Measurements from ENCODE around the gene ESYT3.
"Not testable (repeated sequence)": the region's sequence is repeated elsewhere in the genome, so short reads cannot be mapped to it uniquely, and the experiment has no call there.

ESYT3 gene

DNA sequence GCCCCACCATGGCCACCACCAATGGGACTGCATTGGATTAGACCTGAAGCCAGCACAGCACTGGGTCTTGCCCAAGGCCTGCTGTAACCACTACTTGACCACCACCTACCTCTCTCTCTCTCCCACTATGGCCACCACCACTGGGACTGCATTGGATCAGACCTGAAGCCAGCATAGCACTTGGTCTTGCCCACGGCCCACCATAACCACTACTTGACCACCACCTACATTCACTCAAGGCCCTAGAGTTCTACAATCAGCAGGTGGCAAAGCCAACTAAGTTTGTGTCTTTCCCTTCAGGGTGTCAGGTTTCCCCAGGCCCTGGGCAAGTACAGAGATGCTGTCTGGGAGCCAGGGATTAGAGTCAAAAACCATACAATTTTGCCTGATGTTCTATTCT is 57.6 kb downstream of the ESYT3 start:
- no CpG with 5 or more reads among the region's 1 CpG for WGBS (ENCODE audit: insufficient coverage)
- Histone ChIP-seq H3K27ac (ENCODE audit: insufficient read depth in 1 of 2, low read depth in 1 of 2, low read length in 2 of 2, poor library complexity in 1 of 2, severe bottlenecking in 2 of 2) (no peak overlapping the region), H3K4me1 (ENCODE audit: control extremely low read depth in 1 of 4, control insufficient read depth in 4 of 4, insufficient read depth in 4 of 4, low read length in 3 of 4) (no peaks in the 10 kb centered on the region), H3K4me3 (ENCODE audit: control insufficient read depth in 1 of 7, extremely low read depth in 1 of 7, insufficient read depth in 4 of 7, low read depth in 2 of 7, low read length in 6 of 7) (no peak overlapping the region), H3K27me3 (replicated peaks in 2 of 5; ENCODE audit: control insufficient read depth in 4 of 5, insufficient read depth in 5 of 5, low read length in 4 of 5) (no peaks in the 10 kb centered on the region), H3K36me3 (ENCODE audit: control insufficient read depth in 4 of 4, insufficient read depth in 4 of 4, low read length in 3 of 4) (peaks cover 0 to 22% (median 11%) of the 10 kb centered on the region in 4 experiments), H3K9me3 (ENCODE audit: control extremely low read depth in 1 of 5, control insufficient read depth in 4 of 5, insufficient read depth in 2 of 5, low read depth in 1 of 5, low read length in 4 of 5) (peaks cover 1 to 37% (median 7%) of the 10 kb centered on the region in 5 experiments)
- no peak for DNase-seq
- ChIA-PET POLR2A (no interaction called here), CTCF (no interaction called here)

DNA sequence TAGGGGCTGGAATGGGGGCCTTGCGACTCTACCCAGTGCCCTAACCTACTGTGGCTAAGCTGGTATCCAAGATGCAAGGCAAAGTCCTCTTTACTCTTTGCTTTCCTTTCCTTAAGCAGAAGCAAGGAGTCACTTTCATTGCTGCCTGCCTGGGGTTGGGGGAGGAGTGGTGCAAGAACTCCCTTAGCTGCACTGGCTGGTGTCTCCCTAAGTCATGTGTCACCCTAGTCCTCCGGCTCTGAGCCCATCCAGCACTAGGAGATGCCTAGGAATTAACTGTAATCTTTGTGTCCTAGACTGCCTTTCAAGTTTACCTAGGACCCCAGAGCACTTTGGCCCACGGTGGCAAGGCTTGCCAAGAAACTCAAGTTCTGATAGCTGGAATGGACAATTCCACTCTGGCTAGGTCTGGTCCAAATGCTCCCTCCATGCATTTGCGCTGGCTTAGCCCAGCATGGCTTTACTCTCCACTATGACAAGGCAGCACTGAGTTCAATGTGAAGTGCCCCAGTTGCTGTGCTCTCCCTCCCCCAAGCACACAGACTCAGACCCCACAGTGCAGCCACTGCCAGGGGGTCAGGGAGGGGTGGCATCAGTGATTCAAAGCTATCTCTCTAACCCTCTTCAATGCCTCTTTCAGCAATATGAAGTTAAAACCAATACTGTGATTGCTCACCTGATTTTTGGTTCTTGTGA is 58.7 kb downstream of the ESYT3 start:
- WGBS (ENCODE audit: insufficient coverage): 96% methylated on average over 3 of the region's 4 CpGs

DNA sequence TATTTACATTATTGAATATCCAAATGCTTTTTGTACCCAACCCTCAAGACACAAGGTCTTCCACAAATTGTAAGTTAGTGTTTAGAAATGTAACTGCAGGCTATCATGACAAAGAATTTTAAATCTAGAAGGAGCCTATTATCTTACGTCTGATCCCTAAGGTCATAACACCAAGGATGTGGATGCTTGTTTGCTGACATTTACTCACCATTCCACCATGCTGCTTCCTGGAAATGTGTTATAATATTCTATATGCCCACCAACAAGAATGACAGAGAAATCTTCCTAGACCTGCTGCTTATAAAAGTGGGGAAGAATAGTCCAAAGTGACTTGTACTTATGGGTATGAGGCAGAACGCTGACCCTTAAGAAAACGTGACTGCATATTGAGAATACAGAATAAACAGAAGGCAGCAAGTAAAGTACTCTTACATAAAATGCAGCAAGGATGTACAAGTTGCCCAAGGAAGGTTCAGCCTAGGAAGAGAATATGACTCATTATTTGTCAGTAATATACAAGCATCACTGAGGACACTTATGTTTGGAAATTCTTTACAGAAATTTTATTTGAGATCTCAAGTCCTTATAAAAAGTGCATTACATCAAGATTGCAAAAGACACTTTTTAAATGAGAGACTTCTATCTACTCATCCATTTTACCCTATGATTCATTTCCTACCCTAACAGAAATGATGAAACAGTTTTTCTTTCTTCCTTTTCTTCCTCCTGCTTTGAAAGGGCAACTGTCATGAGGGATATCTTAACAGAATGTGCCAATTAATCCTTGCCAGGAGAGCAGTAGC is 59.6 kb downstream of the ESYT3 start:
- H3K36me3 ChIP-seq (ENCODE audit: control insufficient read depth in 4 of 4, insufficient read depth in 4 of 4, low read length in 3 of 4): peaks cover 0 to 24% (median 11%) of the 10 kb centered on the region in 4 experiments
- WGBS (ENCODE audit: insufficient coverage): 100% methylated on average over 2 of the region's 3 CpGs
- H3K9me3 ChIP-seq (ENCODE audit: control extremely low read depth in 1 of 5, control insufficient read depth in 4 of 5, insufficient read depth in 2 of 5, low read depth in 1 of 5, low read length in 4 of 5): peaks cover 0 to 22% (median 0%) of the 10 kb centered on the region in 5 experiments
- H3K4me3 ChIP-seq (ENCODE audit: control insufficient read depth in 1 of 7, extremely low read depth in 1 of 7, insufficient read depth in 4 of 7, low read depth in 2 of 7, low read length in 6 of 7): no peak overlapping the region
- ChIA-PET CTCF (no interaction called here), POLR2A (no interaction called here)
- H3K27ac ChIP-seq (ENCODE audit: insufficient read depth in 1 of 2, low read depth in 1 of 2, low read length in 2 of 2, poor library complexity in 1 of 2, severe bottlenecking in 2 of 2): no peak overlapping the region
- no peaks in the 10 kb centered on the region for H3K27me3 ChIP-seq (replicated peaks in 2 of 5; ENCODE audit: control insufficient read depth in 4 of 5, insufficient read depth in 5 of 5, low read length in 4 of 5)
- no peaks in the 10 kb centered on the region for H3K4me1 ChIP-seq (ENCODE audit: control extremely low read depth in 1 of 4, control insufficient read depth in 4 of 4, insufficient read depth in 4 of 4, low read length in 3 of 4)
- peak in 1 of 3 donors; percentile 4 for DNase-seq

More for the DNA sequence above, 58.7 kb downstream of the ESYT3 start:
- DNase-seq: no peak
- no peaks in the 10 kb centered on the region for H3K4me1 ChIP-seq (ENCODE audit: control extremely low read depth in 1 of 4, control insufficient read depth in 4 of 4, insufficient read depth in 4 of 4, low read length in 3 of 4)
- POLR2A ChIA-PET: no interaction called here
- H3K27me3 ChIP-seq (replicated peaks in 2 of 5; ENCODE audit: control insufficient read depth in 4 of 5, insufficient read depth in 5 of 5, low read length in 4 of 5): no peaks in the 10 kb centered on the region
- H3K4me3 ChIP-seq (ENCODE audit: control insufficient read depth in 1 of 7, extremely low read depth in 1 of 7, insufficient read depth in 4 of 7, low read depth in 2 of 7, low read length in 6 of 7): no peak overlapping the region
- no peak overlapping the region for H3K27ac ChIP-seq (ENCODE audit: insufficient read depth in 1 of 2, low read depth in 1 of 2, low read length in 2 of 2, poor library complexity in 1 of 2, severe bottlenecking in 2 of 2)
- H3K36me3 ChIP-seq (ENCODE audit: control insufficient read depth in 4 of 4, insufficient read depth in 4 of 4, low read length in 3 of 4): peaks cover 0 to 22% (median 11%) of the 10 kb centered on the region in 4 experiments
- H3K9me3 ChIP-seq (ENCODE audit: control extremely low read depth in 1 of 5, control insufficient read depth in 4 of 5, insufficient read depth in 2 of 5, low read depth in 1 of 5, low read length in 4 of 5): peaks cover 0 to 27% (median 1%) of the 10 kb centered on the region in 5 experiments
- CTCF ChIA-PET: no interaction called here

- CTCF ChIA-PET: no interaction called here
- Histone ChIP-seq H3K4me1 (ENCODE audit: control extremely low read depth in 1 of 4, control insufficient read depth in 4 of 4, insufficient read depth in 4 of 4, low read length in 3 of 4) (no peaks in the 10 kb centered on the region), H3K27ac (ENCODE audit: insufficient read depth in 1 of 2, low read depth in 1 of 2, low read length in 2 of 2, poor library complexity in 1 of 2, severe bottlenecking in 2 of 2) (no peak overlapping the region), H3K4me3 (ENCODE audit: control insufficient read depth in 1 of 7, extremely low read depth in 1 of 7, insufficient read depth in 4 of 7, low read depth in 2 of 7, low read length in 6 of 7) (no peak overlapping the region), H3K9me3 (ENCODE audit: control extremely low read depth in 1 of 5, control insufficient read depth in 4 of 5, insufficient read depth in 2 of 5, low read depth in 1 of 5, low read length in 4 of 5) (peaks cover 0 to 18% (median 0%) of the 10 kb centered on the region in 5 experiments), H3K27me3 (replicated peaks in 2 of 5; ENCODE audit: control insufficient read depth in 4 of 5, insufficient read depth in 5 of 5, low read length in 4 of 5) (no peaks in the 10 kb centered on the region), H3K36me3 (ENCODE audit: control insufficient read depth in 4 of 4, insufficient read depth in 4 of 4, low read length in 3 of 4) (peaks cover 0 to 28% (median 12%) of the 10 kb centered on the region in 4 experiments)
- DNase-seq: no peak
- POLR2A ChIA-PET: no interaction called here
Measured at GRCh38 chr3:138494607-138494929, 60.2 kb downstream of the ESYT3 start.

GRCh38 chr3:138495638-138496037 is 61.2 kb downstream of the ESYT3 start:
- Histone ChIP-seq H3K36me3 (ENCODE audit: control insufficient read depth in 4 of 4, insufficient read depth in 4 of 4, low read length in 3 of 4) (peaks cover 0 to 33% (median 15%) of the 10 kb centered on the region in 4 experiments), H3K9me3 (ENCODE audit: control extremely low read depth in 1 of 5, control insufficient read depth in 4 of 5, insufficient read depth in 2 of 5, low read depth in 1 of 5, low read length in 4 of 5) (peaks cover 0 to 14% (median 0%) of the 10 kb centered on the region in 5 experiments)
- 92% methylated on average over 1 of the region's 3 CpGs for WGBS (ENCODE audit: insufficient coverage)
- not testable (repeated sequence) for H3K4me1 ChIP-seq (ENCODE audit: control extremely low read depth in 1 of 4, control insufficient read depth in 4 of 4, insufficient read depth in 4 of 4, low read length in 3 of 4); H3K27me3 ChIP-seq (replicated peaks in 2 of 5; ENCODE audit: control insufficient read depth in 4 of 5, insufficient read depth in 5 of 5, low read length in 4 of 5); H3K27ac ChIP-seq (ENCODE audit: insufficient read depth in 1 of 2, low read depth in 1 of 2, low read length in 2 of 2, poor library complexity in 1 of 2, severe bottlenecking in 2 of 2); H3K4me3 ChIP-seq (ENCODE audit: control insufficient read depth in 1 of 7, extremely low read depth in 1 of 7, insufficient read depth in 4 of 7, low read depth in 2 of 7, low read length in 6 of 7); DNase-seq
- POLR2A ChIA-PET: interaction anchor here (0.6 kb wide), 1 partner anchor 13 kb away, joined by 3 read pairs; no protein-coding TSS in a partner anchor
- CTCF ChIA-PET: interaction anchor here (0.9 kb wide), 1 partner anchor 16 kb away, joined by 4 read pairs; no protein-coding TSS in a partner anchor

GRCh38 chr3:138496436-138496835 is 62.0 kb downstream of the ESYT3 start:
- CTCF ChIA-PET: interaction anchor here (0.9 kb wide), 1 partner anchor 17 kb away, joined by 4 read pairs; no protein-coding TSS in a partner anchor
- no peak for DNase-seq
- WGBS (ENCODE audit: insufficient coverage): 100% methylated on average over 1 of the region's 2 CpGs
- no peak overlapping the region for H3K4me3 ChIP-seq (ENCODE audit: control insufficient read depth in 1 of 7, extremely low read depth in 1 of 7, insufficient read depth in 4 of 7, low read depth in 2 of 7, low read length in 6 of 7)
- POLR2A ChIA-PET: interaction anchor here (0.6 kb wide), 1 partner anchor 684 kb away, joined by 3 read pairs; no protein-coding TSS in a partner anchor
- no peak overlapping the region for H3K27ac ChIP-seq (ENCODE audit: insufficient read depth in 1 of 2, low read depth in 1 of 2, low read length in 2 of 2, poor library complexity in 1 of 2, severe bottlenecking in 2 of 2)
- H3K4me1 ChIP-seq (ENCODE audit: control extremely low read depth in 1 of 4, control insufficient read depth in 4 of 4, insufficient read depth in 4 of 4, low read length in 3 of 4): no peaks in the 10 kb centered on the region
- peaks cover 0 to 33% (median 15%) of the 10 kb centered on the region in 4 experiments for H3K36me3 ChIP-seq (ENCODE audit: control insufficient read depth in 4 of 4, insufficient read depth in 4 of 4, low read length in 3 of 4)
- H3K9me3 ChIP-seq (ENCODE audit: control extremely low read depth in 1 of 5, control insufficient read depth in 4 of 5, insufficient read depth in 2 of 5, low read depth in 1 of 5, low read length in 4 of 5): peaks cover 0 to 8% (median 0%) of the 10 kb centered on the region in 5 experiments
- no peaks in the 10 kb centered on the region for H3K27me3 ChIP-seq (replicated peaks in 2 of 5; ENCODE audit: control insufficient read depth in 4 of 5, insufficient read depth in 5 of 5, low read length in 4 of 5)

DNA sequence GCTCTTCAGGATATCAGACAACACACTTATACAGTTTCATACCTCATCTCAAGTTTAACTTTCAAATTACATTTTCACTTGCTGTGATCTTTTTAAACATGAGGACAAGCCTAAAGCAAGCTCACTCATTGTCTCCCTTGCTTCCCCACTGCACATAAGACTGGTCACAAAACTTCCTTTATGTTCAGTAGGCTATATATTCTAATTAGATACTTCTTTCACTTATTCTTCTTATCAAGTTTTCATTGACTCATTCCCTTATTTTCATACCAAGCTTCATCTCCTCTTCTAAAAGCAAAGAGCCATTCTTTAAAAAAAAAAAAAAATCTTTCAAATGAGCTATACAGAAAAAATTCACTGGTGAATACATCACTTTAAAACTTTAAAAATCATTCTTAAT is 62.6 kb downstream of the ESYT3 start:
- POLR2A ChIA-PET: no interaction called here
- peaks cover 0 to 33% (median 15%) of the 10 kb centered on the region in 4 experiments for H3K36me3 ChIP-seq (ENCODE audit: control insufficient read depth in 4 of 4, insufficient read depth in 4 of 4, low read length in 3 of 4)
- no peak overlapping the region for H3K4me3 ChIP-seq (ENCODE audit: control insufficient read depth in 1 of 7, extremely low read depth in 1 of 7, insufficient read depth in 4 of 7, low read depth in 2 of 7, low read length in 6 of 7)
- H3K27me3 ChIP-seq (replicated peaks in 2 of 5; ENCODE audit: control insufficient read depth in 4 of 5, insufficient read depth in 5 of 5, low read length in 4 of 5): no peaks in the 10 kb centered on the region
- H3K4me1 ChIP-seq (ENCODE audit: control extremely low read depth in 1 of 4, control insufficient read depth in 4 of 4, insufficient read depth in 4 of 4, low read length in 3 of 4): no peaks in the 10 kb centered on the region
- peaks cover 0 to 4% (median 0%) of the 10 kb centered on the region in 5 experiments for H3K9me3 ChIP-seq (ENCODE audit: control extremely low read depth in 1 of 5, control insufficient read depth in 4 of 5, insufficient read depth in 2 of 5, low read depth in 1 of 5, low read length in 4 of 5)
- H3K27ac ChIP-seq (ENCODE audit: insufficient read depth in 1 of 2, low read depth in 1 of 2, low read length in 2 of 2, poor library complexity in 1 of 2, severe bottlenecking in 2 of 2): no peak overlapping the region
- DNase-seq: no peak
- CTCF ChIA-PET: no interaction called here

All from common myeloid progenitor, CD34-positive (primary cell).